CD8-positive, alpha-beta memory T cell (primary cell): Measurements from ENCODE around the gene CFAP20DC. TPM values are rescaled to one million over a fixed set of nuclear protein-coding genes. Genes with fewer than 3 reads are reported as not detected.
"Not testable (repeated sequence)": the region's sequence is repeated elsewhere in the genome, so short reads cannot be mapped to it uniquely, and the experiment has no call there.

ENCODE experiments used
- CTCF ChIA-PET: fragments of 350-600 bp; sonication (Branson Sonifier 250); formaldehyde crosslinking; loops from one replicate; lab custom pipeline; 2021; ENCODE audit warnings: antibody characterized with exemption; lab: Charles Lee
- POLR2A ChIA-PET: fragments of 350-600 bp; sonication (Branson Sonifier 250); formaldehyde crosslinking; loops from one replicate; lab custom pipeline; 2021; ENCODE audit warnings: antibody characterized with exemption; lab: Charles Lee
- DNase-seq, 5 donors: peaks; one replicate each; pipeline versions ENCODE4 v3.0.0 to v3.0.0-alpha.2; 2020 to 2022; ENCODE audit warnings: mixed read lengths in 1 of 5
- H3K27ac ChIP-seq: one replicate; pipeline ENCODE4 v1.7.0; 2013; ENCODE audit warnings: low read depth, mild to moderate bottlenecking, low read length, moderate library complexity
- H3K27me3 ChIP-seq: 2 replicates; pipeline ENCODE4 v1.7.0; 2013; ENCODE audit warnings: low read length, mild to moderate bottlenecking; ENCODE audit not compliant: insufficient read depth, poor library complexity, severe bottlenecking
- H3K36me3 ChIP-seq: 2 replicates; pipeline ENCODE4 v1.7.0; 2013; ENCODE audit warnings: mild to moderate bottlenecking, low read length, moderate library complexity; ENCODE audit not compliant: insufficient read depth
- H3K4me1 ChIP-seq: 2 replicates; pipeline ENCODE4 v1.7.0; 2013; ENCODE audit warnings: mild to moderate bottlenecking, low read length, moderate library complexity; ENCODE audit not compliant: insufficient read depth
- H3K4me3 ChIP-seq: 2 replicates; pipeline ENCODE4 v1.7.0; 2013; ENCODE audit warnings: mild to moderate bottlenecking, low read length
- H3K9me3 ChIP-seq: 2 replicates; pipeline ENCODE4 v1.7.0; 2013; ENCODE audit warnings: mild to moderate bottlenecking, low read length
- H3K27ac Mint-ChIP-seq, 8 donors: one replicate each; pipeline ENCODE4 v1.8.0; 2020 to 2021; ENCODE audit warnings: mixed read lengths in 8 of 8, mild to moderate bottlenecking in 6 of 8, inconsistent platforms in 3 of 8, moderate library complexity in 3 of 8
- H3K27me3 Mint-ChIP-seq, 2 donors: one replicate each; pipeline ENCODE4 v1.8.0; 2020 to 2021; ENCODE audit warnings: mixed read lengths in 2 of 2, mild to moderate bottlenecking in 1 of 2, moderate library complexity in 1 of 2
- H3K36me3 Mint-ChIP-seq, 3 donors: one replicate each; pipeline ENCODE4 v1.8.0; 2020 to 2021; ENCODE audit warnings: mixed read lengths in 3 of 3, inconsistent platforms in 1 of 3, mild to moderate bottlenecking in 1 of 3
- H3K4me1 Mint-ChIP-seq, 3 donors: one replicate each; pipeline ENCODE4 v1.8.0; 2020 to 2021; ENCODE audit warnings: mixed read lengths in 3 of 3, inconsistent platforms in 1 of 3, mild to moderate bottlenecking in 1 of 3
- H3K4me3 Mint-ChIP-seq, 7 donors: one replicate each; pipeline ENCODE4 v1.8.0; 2020 to 2021; ENCODE audit warnings: mixed read lengths in 7 of 7, mild to moderate bottlenecking in 6 of 7, moderate library complexity in 4 of 7, inconsistent platforms in 2 of 7
- H3K9me3 Mint-ChIP-seq, 5 donors: one replicate each; pipeline ENCODE4 v1.8.0; 2020 to 2022; ENCODE audit warnings: mixed read lengths in 5 of 5, mild to moderate bottlenecking in 3 of 5, moderate library complexity in 2 of 5, inconsistent platforms in 1 of 5
- polyA plus RNA-seq: library from polyadenylated mRNA; unstranded; fragments of 300-500 nt; fragmentation: Illumina TruSeq; gene quantifications from one replicate; pipeline ENCODE4 v1.2.3, GENCODE V29; 2021
- total RNA-seq, 2 experiments: library from RNA; stranded (reverse); gene quantifications; one replicate each; pipeline ENCODE4 v1.2.3, GENCODE V29; 2021

CFAP20DC gene
- total and polyA plus RNA-seq, 3 experiments from 2014 or later: 1.00 to 1.8 TPM; not detected in 1

GRCh38 chr3:58708116-58708791 lies 341.6 kb downstream of the CFAP20DC start:
- H3K9me3 ChIP-seq: no peaks in the 10 kb centered on the region
- Mint-ChIP-seq H3K4me3 (no peak overlapping the region), H3K27ac (no peak overlapping the region), H3K9me3 (peaks cover 0 to 3% (median 0%) of the 10 kb centered on the region in 5 donors), H3K27me3 (peaks cover 0 to 8% of the 10 kb centered on the region in 2 donors), H3K4me1 (no peaks in the 10 kb centered on the region), H3K36me3 (no peaks in the 10 kb centered on the region)
- CTCF ChIA-PET: no interaction called here
- no peaks in the 10 kb centered on the region for H3K27me3 ChIP-seq
- H3K4me3 ChIP-seq: no peak overlapping the region
- DNase-seq: no peak
- no peaks in the 10 kb centered on the region for H3K4me1 ChIP-seq
- POLR2A ChIA-PET: no interaction called here
- H3K36me3 ChIP-seq: no peaks in the 10 kb centered on the region
- H3K27ac ChIP-seq: no peak overlapping the region

GRCh38 chr3:58707390-58707930 lies 342.4 kb downstream of the CFAP20DC start:
- Mint-ChIP-seq H3K4me1 (no peaks in the 10 kb centered on the region), H3K27ac (no peak overlapping the region), H3K9me3 (peaks cover 0 to 3% (median 0%) of the 10 kb centered on the region in 5 donors), H3K36me3 (no peaks in the 10 kb centered on the region), H3K4me3 (no peak overlapping the region), H3K27me3 (peaks cover 0 to 8% of the 10 kb centered on the region in 2 donors)
- Histone ChIP-seq H3K4me1 (no peaks in the 10 kb centered on the region), H3K36me3 (no peaks in the 10 kb centered on the region), H3K4me3 (no peak overlapping the region), H3K27ac (no peak overlapping the region), H3K9me3 (no peaks in the 10 kb centered on the region), H3K27me3 (no peaks in the 10 kb centered on the region)
- ChIA-PET POLR2A (no interaction called here), CTCF (no interaction called here)
- no peak for DNase-seq

GRCh38 chr3:58706395-58707167 lies 343.2 kb downstream of the CFAP20DC start:
- H3K4me3 Mint-ChIP-seq: no peak overlapping the region
- DNase-seq: no peak
- ChIA-PET POLR2A (no interaction called here), CTCF (no interaction called here)
- Histone ChIP-seq H3K36me3 (no peaks in the 10 kb centered on the region), H3K4me3 (no peak overlapping the region), H3K9me3 (no peaks in the 10 kb centered on the region), H3K27ac (no peak overlapping the region), H3K27me3 (no peaks in the 10 kb centered on the region), H3K4me1 (no peaks in the 10 kb centered on the region)
- peaks cover 0 to 8% of the 10 kb centered on the region in 2 donors for H3K27me3 Mint-ChIP-seq
- peaks cover 0 to 3% (median 0%) of the 10 kb centered on the region in 5 donors for H3K9me3 Mint-ChIP-seq
- H3K4me1 Mint-ChIP-seq: no peaks in the 10 kb centered on the region
- no peaks in the 10 kb centered on the region for H3K36me3 Mint-ChIP-seq
- no peak overlapping the region for H3K27ac Mint-ChIP-seq

- no peaks in the 10 kb centered on the region for H3K4me1 ChIP-seq
- no peaks in the 10 kb centered on the region for H3K36me3 ChIP-seq
- no peak overlapping the region for H3K27ac ChIP-seq
- no peaks in the 10 kb centered on the region for H3K36me3 Mint-ChIP-seq
- H3K9me3 Mint-ChIP-seq: no peaks in the 10 kb centered on the region
- no peaks in the 10 kb centered on the region for H3K27me3 ChIP-seq
- H3K4me3 ChIP-seq: no peak overlapping the region
- H3K4me1 Mint-ChIP-seq: no peaks in the 10 kb centered on the region
- H3K4me3 Mint-ChIP-seq: no peak overlapping the region
- ChIA-PET POLR2A (no interaction called here), CTCF (no interaction called here)
- H3K9me3 ChIP-seq: no peaks in the 10 kb centered on the region
- H3K27me3 Mint-ChIP-seq: peaks cover under 1 to 8% of the 10 kb centered on the region in 2 donors
- DNase-seq: no peak
- H3K27ac Mint-ChIP-seq: no peak overlapping the region
Measured at GRCh38 chr3:58704745-58705144, 345.1 kb downstream of the CFAP20DC start.

- H3K9me3 ChIP-seq, H3K4me3 Mint-ChIP-seq, H3K4me1 Mint-ChIP-seq, H3K4me1 ChIP-seq, DNase-seq, CTCF ChIA-PET, H3K9me3 Mint-ChIP-seq, H3K36me3 ChIP-seq, H3K27me3 ChIP-seq, H3K27ac Mint-ChIP-seq, POLR2A ChIA-PET, H3K36me3 Mint-ChIP-seq, H3K27ac ChIP-seq, H3K4me3 ChIP-seq, H3K27me3 Mint-ChIP-seq: not testable (repeated sequence)
Measured at GRCh38 chr3:58704304-58704703, 345.5 kb downstream of the CFAP20DC start.

GRCh38 chr3:58698246-58698645 lies 351.6 kb downstream of the CFAP20DC start:
- Mint-ChIP-seq H3K9me3 (peaks cover 0 to 4% (median 0%) of the 10 kb centered on the region in 5 donors), H3K4me1 (no peaks in the 10 kb centered on the region), H3K27ac (no peak overlapping the region), H3K27me3 (peaks cover 0 to 7% of the 10 kb centered on the region in 2 donors), H3K4me3 (no peak overlapping the region), H3K36me3 (no peaks in the 10 kb centered on the region)
- Histone ChIP-seq H3K27ac (no peak overlapping the region), H3K9me3 (no peaks in the 10 kb centered on the region), H3K4me1 (no peaks in the 10 kb centered on the region), H3K4me3 (no peak overlapping the region), H3K27me3 (no peaks in the 10 kb centered on the region), H3K36me3 (no peaks in the 10 kb centered on the region)
- ChIA-PET CTCF (no interaction called here), POLR2A (no interaction called here)
- DNase-seq: no peak

GRCh38 chr3:58697561-58697960 lies 352.3 kb downstream of the CFAP20DC start:
- Histone ChIP-seq H3K36me3 (no peaks in the 10 kb centered on the region), H3K4me3 (no peak overlapping the region), H3K4me1 (no peaks in the 10 kb centered on the region), H3K27me3 (no peaks in the 10 kb centered on the region), H3K9me3 (no peaks in the 10 kb centered on the region), H3K27ac (no peak overlapping the region)
- Mint-ChIP-seq H3K27ac (no peak overlapping the region), H3K27me3 (peaks cover 0 to 7% of the 10 kb centered on the region in 2 donors), H3K9me3 (peaks cover 0 to 4% (median 0%) of the 10 kb centered on the region in 5 donors), H3K4me3 (no peak overlapping the region), H3K4me1 (no peaks in the 10 kb centered on the region), H3K36me3 (no peaks in the 10 kb centered on the region)
- DNase-seq: no peak
- ChIA-PET POLR2A (no interaction called here), CTCF (no interaction called here)

- H3K9me3 ChIP-seq, H3K4me3 ChIP-seq, H3K4me1 Mint-ChIP-seq, H3K27ac Mint-ChIP-seq, H3K4me1 ChIP-seq, H3K4me3 Mint-ChIP-seq, POLR2A ChIA-PET, CTCF ChIA-PET, H3K27me3 ChIP-seq, DNase-seq, H3K27me3 Mint-ChIP-seq, H3K9me3 Mint-ChIP-seq, H3K36me3 ChIP-seq, H3K36me3 Mint-ChIP-seq, H3K27ac ChIP-seq: not testable (repeated sequence)
Measured at GRCh38 chr3:58696813-58697212, 353.0 kb downstream of the CFAP20DC start.
